Neural cell (in vitro differentiated cells): ENCODE results near the gene GTPBP2.
"Not testable (repeated sequence)": the region's sequence is repeated elsewhere in the genome, so short reads cannot be mapped to it uniquely, and the experiment has no call there.

Experiments
- EP300 ChIP-seq: fragments of 450-650 bp; conservative IDR thresholded peaks from 2 replicates; pipeline ENCODE4 v1.6.1; 2014; ENCODE audit warnings: antibody characterized with exemption, mild to moderate bottlenecking, moderate library complexity; ENCODE audit not compliant: poor library complexity, severe bottlenecking
- EZH2 ChIP-seq: fragments of 200-600, 300-800 bp; shearing (Covaris generic), sonication (generic); IDR thresholded peaks from 2 replicates; pipeline ENCODE4 v1.6.1; 2014; ENCODE audit warnings: antibody characterized with exemption, low read length, borderline replicate concordance, mild to moderate bottlenecking; ENCODE audit not compliant: insufficient read depth, poor library complexity, severe bottlenecking
- POLR2AphosphoS5 ChIP-seq: IDR thresholded peaks from 2 replicates; pipeline ENCODE4 v1.6.1; 2012
- RAD21 ChIP-seq: fragments of 450-650 bp; conservative IDR thresholded peaks from 2 replicates; pipeline ENCODE4 v1.6.1; 2014; ENCODE audit warnings: antibody characterized with exemption, mild to moderate bottlenecking, moderate library complexity
- SMC3 ChIP-seq: fragments of 450-650 bp; conservative IDR thresholded peaks from 2 replicates; pipeline ENCODE4 v1.6.1; 2014; ENCODE audit warnings: antibody characterized with exemption, mild to moderate bottlenecking, moderate library complexity; ENCODE audit not compliant: poor library complexity
- TAF1 ChIP-seq: IDR thresholded peaks from 2 replicates; pipeline ENCODE4 v1.6.1; 2012; ENCODE audit warnings: low read depth
- TF ChIP-seq, protein P1 (sequence below): fragments of 450-650 bp; IDR thresholded peaks from 2 replicates; pipeline ENCODE4 v1.5.1; 2014; ENCODE audit warnings: antibody characterized with exemption, mild to moderate bottlenecking, moderate library complexity; ENCODE audit not compliant: poor library complexity, severe bottlenecking

DNA sequence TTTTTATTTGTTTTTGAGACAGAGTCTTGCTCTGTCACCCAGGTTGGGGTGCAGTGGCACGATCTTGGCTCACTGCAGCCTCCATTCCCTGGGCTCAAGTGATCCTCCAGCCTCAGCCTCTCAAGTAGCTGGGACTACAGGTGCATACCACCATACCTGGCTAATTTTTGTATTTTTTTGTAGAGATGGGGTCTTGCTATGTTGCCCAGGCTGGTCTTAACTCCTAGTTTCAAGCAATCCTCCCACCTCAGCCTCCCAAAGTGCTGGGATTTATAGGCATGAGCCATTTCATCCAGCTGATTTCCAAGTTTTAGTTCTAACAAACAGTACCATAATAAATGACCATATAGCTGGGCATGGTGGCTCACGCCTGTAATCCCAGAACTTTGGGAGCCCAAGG lies 23.8 kb upstream of the GTPBP2 start:
- TF ChIP-seq, protein P1, sequence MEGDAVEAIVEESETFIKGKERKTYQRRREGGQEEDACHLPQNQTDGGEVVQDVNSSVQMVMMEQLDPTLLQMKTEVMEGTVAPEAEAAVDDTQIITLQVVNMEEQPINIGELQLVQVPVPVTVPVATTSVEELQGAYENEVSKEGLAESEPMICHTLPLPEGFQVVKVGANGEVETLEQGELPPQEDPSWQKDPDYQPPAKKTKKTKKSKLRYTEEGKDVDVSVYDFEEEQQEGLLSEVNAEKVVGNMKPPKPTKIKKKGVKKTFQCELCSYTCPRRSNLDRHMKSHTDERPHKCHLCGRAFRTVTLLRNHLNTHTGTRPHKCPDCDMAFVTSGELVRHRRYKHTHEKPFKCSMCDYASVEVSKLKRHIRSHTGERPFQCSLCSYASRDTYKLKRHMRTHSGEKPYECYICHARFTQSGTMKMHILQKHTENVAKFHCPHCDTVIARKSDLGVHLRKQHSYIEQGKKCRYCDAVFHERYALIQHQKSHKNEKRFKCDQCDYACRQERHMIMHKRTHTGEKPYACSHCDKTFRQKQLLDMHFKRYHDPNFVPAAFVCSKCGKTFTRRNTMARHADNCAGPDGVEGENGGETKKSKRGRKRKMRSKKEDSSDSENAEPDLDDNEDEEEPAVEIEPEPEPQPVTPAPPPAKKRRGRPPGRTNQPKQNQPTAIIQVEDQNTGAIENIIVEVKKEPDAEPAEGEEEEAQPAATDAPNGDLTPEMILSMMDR, result not testable (repeated sequence)
- TF ChIP-seq SMC3, TAF1, POLR2AphosphoS5, EZH2, RAD21, EP300: not testable (repeated sequence)
